CD14-positive monocyte (primary cell): ENCODE measurements around the gene PWP1. TPM values are rescaled to one million over a fixed set of nuclear protein-coding genes. Genes with fewer than 3 reads are reported as not detected.

Experiments used
- DNase-seq, 3 donors: peaks; one replicate each; pipeline ENCODE4 v3.0.0-alpha.2; 2011 to 2022
- H2AFZ ChIP-seq: 2 replicates; pipeline ENCODE4 v1.6.0; 2012; ENCODE audit warnings: mild to moderate bottlenecking, low read depth, low read length, inconsistent platforms; ENCODE audit not compliant: insufficient read depth, poor library complexity, severe bottlenecking
- H3K27ac ChIP-seq, 2 donors: 1 replicate in 1 of 2; 2 replicates in 1 of 2; pipeline ENCODE4 v1.5.1; 2012 to 2013; ENCODE audit warnings: low read length in 2 of 2, control low read depth in 1 of 2, inconsistent platforms in 1 of 2, low read depth in 1 of 2, mild to moderate bottlenecking in 1 of 2
- H3K27me3 ChIP-seq, 2 donors: one replicate each; pipeline versions ENCODE4 v1.6.0 to v1.6.1; 2011 to 2013; ENCODE audit warnings: low read length in 2 of 2; ENCODE audit not compliant: control insufficient read depth in 2 of 2, insufficient read depth in 2 of 2
- H3K36me3 ChIP-seq, 2 donors: replicated peaks in 1 of 2; 1 replicate in 1 of 2; 2 replicates in 1 of 2; pipeline versions ENCODE4 v1.5.1 to v1.6.1; 2012 to 2013; ENCODE audit warnings: low read length in 2 of 2, control low read depth in 1 of 2, inconsistent platforms in 1 of 2, mild to moderate bottlenecking in 1 of 2; ENCODE audit not compliant: insufficient read depth in 2 of 2, control insufficient read depth in 1 of 2
- H3K4me1 ChIP-seq, 2 donors: 1 replicate in 1 of 2; 2 replicates in 1 of 2; pipeline versions ENCODE4 v1.5.1 to v1.6.1; 2012 to 2013; ENCODE audit warnings: low read length in 2 of 2, control low read depth in 1 of 2, inconsistent platforms in 1 of 2, mild to moderate bottlenecking in 1 of 2, moderate library complexity in 1 of 2; ENCODE audit not compliant: insufficient read depth in 2 of 2, control insufficient read depth in 1 of 2
- H3K4me2 ChIP-seq: replicated peaks from 2 replicates; pipeline ENCODE3; 2012; ENCODE audit warnings: low read length, moderate library complexity, mild to moderate bottlenecking; ENCODE audit not compliant: poor library complexity, severe bottlenecking; ENCODE audit errors: extremely low read depth
- H3K4me3 ChIP-seq, 3 experiments: fragments of 200-600 bp in 1 of 3; sonication (generic) in 1 of 3; replicated peaks in 1 of 3; 1 replicate in 2 of 3; 2 replicates in 1 of 3; pipeline ENCODE4 v1.5.1; 2011 to 2013; ENCODE audit warnings: low read length in 3 of 3, mild to moderate bottlenecking in 3 of 3, control low read depth in 2 of 3, low read depth in 2 of 3, inconsistent platforms in 1 of 3, moderate library complexity in 1 of 3
- H3K79me2 ChIP-seq: 2 replicates; pipeline ENCODE4 v1.6.0; 2012; ENCODE audit warnings: mild to moderate bottlenecking, control low read depth, inconsistent platforms, low read length, moderate library complexity; ENCODE audit not compliant: insufficient read depth
- H3K9ac ChIP-seq: 2 replicates; pipeline ENCODE4 v1.6.0; 2017; ENCODE audit warnings: low read length, mild to moderate bottlenecking; ENCODE audit not compliant: insufficient read depth, poor library complexity, severe bottlenecking
- H3K9me3 ChIP-seq, 2 donors: replicated peaks in 1 of 2; 1 replicate in 1 of 2; 2 replicates in 1 of 2; pipeline versions ENCODE4 v1.5.1 to v1.6.1; 2012 to 2013; ENCODE audit warnings: low read length in 2 of 2, control low read depth in 1 of 2; ENCODE audit not compliant: control insufficient read depth in 1 of 2, insufficient read depth in 1 of 2
- H4K20me1 ChIP-seq: 2 replicates; pipeline ENCODE4 v1.6.0; 2012; ENCODE audit warnings: mild to moderate bottlenecking, low read length, control low read depth, moderate library complexity; ENCODE audit not compliant: insufficient read depth
- H3K27ac Mint-ChIP-seq, 7 donors: one replicate each; pipeline ENCODE4 v1.8.0; 2020; ENCODE audit warnings: mild to moderate bottlenecking in 7 of 7, mixed read lengths in 7 of 7, moderate library complexity in 6 of 7, inconsistent platforms in 2 of 7
- H3K27me3 Mint-ChIP-seq, 3 donors: one replicate each; pipeline ENCODE4 v1.8.0; 2021 to 2022; ENCODE audit warnings: low read depth in 3 of 3, mild to moderate bottlenecking in 3 of 3, mixed read lengths in 3 of 3, moderate library complexity in 3 of 3, inconsistent platforms in 1 of 3
- H3K36me3 Mint-ChIP-seq, 2 donors: one replicate each; pipeline ENCODE4 v1.8.0; 2020; ENCODE audit warnings: mixed read lengths in 2 of 2, inconsistent platforms in 1 of 2, mild to moderate bottlenecking in 1 of 2
- H3K4me1 Mint-ChIP-seq: one replicate; pipeline ENCODE4 v1.8.0; 2020; ENCODE audit warnings: mild to moderate bottlenecking, mixed read lengths
- H3K4me3 Mint-ChIP-seq, 2 donors: one replicate each; pipeline ENCODE4 v1.8.0; 2020; ENCODE audit warnings: mild to moderate bottlenecking in 2 of 2, mixed read lengths in 2 of 2, moderate library complexity in 1 of 2
- H3K9me3 Mint-ChIP-seq, 7 donors: one replicate each; pipeline ENCODE4 v1.8.0; 2020 to 2022; ENCODE audit warnings: mixed read lengths in 7 of 7, mild to moderate bottlenecking in 6 of 7, moderate library complexity in 6 of 7, inconsistent platforms in 2 of 7
- WGBS: methylation state at CpG from one replicate; pipeline ENCODE4 v1.1.5; 2013; ENCODE audit warnings: missing lambda C conversion rate; ENCODE audit not compliant: insufficient coverage; 5-methylcytosine and 5-hydroxymethylcytosine counted together
- intact Hi-C, 2 donors: fragments of 100-400 bp; cut with micrococcal nuclease; formaldehyde crosslinking; loops; one replicate each; pipeline versions ENCODE4 v1.15.0 to v1.15.1; 2023
- polyA plus RNA-seq, 3 donors: library from polyadenylated mRNA; depleted of rRNA in 1 of 3; unstranded in 2 of 3; stranded (reverse) in 1 of 3; fragments of 300-500 nt in 2 of 3; fragments of >200 nt in 1 of 3; fragmentation: Illumina TruSeq in 2 of 3; gene quantifications; 1 replicate in 2 of 3; 2 replicates in 1 of 3; pipeline ENCODE4 v1.2.3, GENCODE V29; 2012 to 2021
- TF ChIP-seq, protein P1 (sequence below): fragments of 200-600 bp; IDR thresholded peaks from one replicate; pipeline ENCODE4 v1.8.0; 2022; ENCODE audit warnings: antibody characterized with exemption, mild to moderate bottlenecking

Gene PWP1
- polyA plus RNA-seq, 3 donors = 27.1 to 29.1 (median 28.0) TPM

DNA sequence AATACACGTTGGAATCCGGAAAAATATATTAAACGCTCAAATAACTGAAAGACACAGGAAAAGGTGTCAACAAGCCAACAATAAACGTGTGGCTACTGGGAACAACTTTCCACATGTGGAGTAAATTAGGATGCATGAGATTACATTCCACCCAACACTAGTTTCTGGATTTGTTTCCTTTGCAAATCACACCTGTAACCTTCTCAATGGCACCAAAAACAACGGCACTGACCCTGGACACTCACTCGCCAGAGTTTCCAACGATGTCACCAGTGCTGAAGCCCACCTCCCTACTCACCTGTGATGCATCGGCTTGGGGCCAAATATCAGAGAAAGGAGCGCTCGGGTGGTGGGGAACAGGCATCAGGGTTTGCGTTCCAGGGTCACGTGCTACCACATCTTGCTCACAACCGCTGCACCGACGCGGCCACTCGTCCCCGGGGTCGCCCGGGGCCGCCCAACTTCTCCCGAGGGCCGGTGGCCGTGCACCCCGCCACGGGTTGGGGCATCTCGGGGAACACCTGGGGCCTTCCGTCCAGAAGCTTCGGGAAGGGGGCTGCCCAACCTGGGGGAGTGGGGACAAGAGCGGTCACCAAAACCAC lies 74.7 kb downstream of the PWP1 start:
- intact Hi-C loops = loop anchor here (5.0 to 10.0 kb wide), 3 partner anchors 73 to 124 kb away; partner anchors contain the start of gene PWP1 (in 2 of the 2)
- Histone ChIP-seq H4K20me1 (peaks cover 30% of the 10 kb centered on the region), H3K27ac (peak overlapping the region; percentile 55 to 84), H3K9ac (peak overlapping the region; percentile 84), H3K4me3 (peak overlapping the region; percentile 80 to 98 (median 82)), H3K4me1 (peaks cover 25 to 27% of the 10 kb centered on the region in 2 donors), H2AFZ (peak overlapping the region; percentile 86), H3K4me2 (peak overlapping the region; percentile 94), H3K79me2 (peaks cover 35% of the 10 kb centered on the region), H3K36me3 (peaks cover 26 to 33% of the 10 kb centered on the region in 2 donors), H3K9me3 (no peaks in the 10 kb centered on the region), H3K27me3 (no peaks in the 10 kb centered on the region)
- Mint-ChIP-seq H3K4me1 (peaks cover 28% of the 10 kb centered on the region), H3K36me3 (peaks cover 17 to 23% of the 10 kb centered on the region in 2 donors), H3K27me3 (peaks cover 0 to 9% (median 4%) of the 10 kb centered on the region in 3 donors), H3K9me3 (peaks cover 0 to 8% (median 3%) of the 10 kb centered on the region in 7 donors), H3K4me3 (peak overlapping the region; percentile 85 to 90), H3K27ac (peak overlapping the region; percentile 73 to 90 (median 85))
- 1% methylated on average over 26 of the region's 30 CpGs for WGBS
- TF ChIP-seq, protein P1, sequence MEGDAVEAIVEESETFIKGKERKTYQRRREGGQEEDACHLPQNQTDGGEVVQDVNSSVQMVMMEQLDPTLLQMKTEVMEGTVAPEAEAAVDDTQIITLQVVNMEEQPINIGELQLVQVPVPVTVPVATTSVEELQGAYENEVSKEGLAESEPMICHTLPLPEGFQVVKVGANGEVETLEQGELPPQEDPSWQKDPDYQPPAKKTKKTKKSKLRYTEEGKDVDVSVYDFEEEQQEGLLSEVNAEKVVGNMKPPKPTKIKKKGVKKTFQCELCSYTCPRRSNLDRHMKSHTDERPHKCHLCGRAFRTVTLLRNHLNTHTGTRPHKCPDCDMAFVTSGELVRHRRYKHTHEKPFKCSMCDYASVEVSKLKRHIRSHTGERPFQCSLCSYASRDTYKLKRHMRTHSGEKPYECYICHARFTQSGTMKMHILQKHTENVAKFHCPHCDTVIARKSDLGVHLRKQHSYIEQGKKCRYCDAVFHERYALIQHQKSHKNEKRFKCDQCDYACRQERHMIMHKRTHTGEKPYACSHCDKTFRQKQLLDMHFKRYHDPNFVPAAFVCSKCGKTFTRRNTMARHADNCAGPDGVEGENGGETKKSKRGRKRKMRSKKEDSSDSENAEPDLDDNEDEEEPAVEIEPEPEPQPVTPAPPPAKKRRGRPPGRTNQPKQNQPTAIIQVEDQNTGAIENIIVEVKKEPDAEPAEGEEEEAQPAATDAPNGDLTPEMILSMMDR = no peak
- peak in 1 of 3 donors; percentile 39 for DNase-seq

DNA sequence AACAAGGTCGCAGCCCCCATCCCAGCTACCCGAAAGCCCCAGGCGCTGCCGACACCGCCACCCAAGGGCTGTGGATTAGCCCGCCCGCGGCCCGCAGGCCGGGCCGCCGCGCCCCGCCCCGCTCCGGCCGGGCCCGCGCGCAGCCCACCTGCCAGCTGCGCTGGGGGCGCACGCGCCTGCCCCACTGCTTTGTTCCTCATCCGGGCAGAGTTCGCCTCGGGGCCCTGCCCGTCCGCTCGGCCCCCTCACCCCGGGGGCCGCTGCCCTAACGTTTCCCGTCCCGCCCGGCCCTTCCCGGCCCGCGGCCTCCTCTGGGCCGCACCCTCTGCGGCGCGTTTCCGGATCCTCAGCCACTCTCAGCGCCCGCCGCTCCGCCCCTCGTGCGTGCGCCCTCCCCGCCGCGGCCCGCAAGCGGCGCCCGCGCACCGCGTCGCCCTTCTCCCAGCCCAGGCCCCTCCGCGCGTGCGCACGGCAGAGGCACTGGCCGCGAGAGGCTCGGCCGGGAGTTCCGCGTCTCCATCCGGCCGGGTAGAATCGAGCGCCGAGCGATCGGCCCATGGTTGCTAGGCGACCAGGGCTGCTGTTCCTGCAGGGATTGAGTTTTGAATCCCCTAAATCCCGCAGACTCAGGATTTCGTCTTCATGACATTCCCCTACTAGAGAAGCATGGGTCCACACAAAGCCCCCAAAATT lies 75.4 kb downstream of the PWP1 start, which contains the start of gene PRDM4:
PRDM4 (minus strand) TSS at position 329 of the 693 bp plus-strand sequence. CDS start 622 bp downstream, outside the sequence.
- H3K36me3 Mint-ChIP-seq = peaks cover 14 to 18% of the 10 kb centered on the region in 2 donors
- intact Hi-C loops = loop anchor here (5.0 to 10.0 kb wide), 3 partner anchors 74 to 124 kb away; partner anchors contain the start of gene PWP1 (in 2 of the 2)
- WGBS = under 1% methylated on average over 82 of the region's 83 CpGs
- Histone ChIP-seq H3K9ac (peak within 1 kb of the TSS; percentile 84), H3K79me2 (peaks cover 35% of the 10 kb centered on the region), H4K20me1 (peaks cover 30% of the 10 kb centered on the region), H3K4me2 (peak within 1 kb of the TSS; percentile 94), H3K9me3 (no peaks in the 10 kb centered on the region), H3K4me1 (peaks cover 25 to 27% of the 10 kb centered on the region in 2 donors), H3K27ac (peak within 1 kb of the TSS; percentile 55 to 84), H3K36me3 (peaks cover 20 to 28% of the 10 kb centered on the region in 2 donors), H3K4me3 (peak within 1 kb of the TSS; percentile 80 to 98 (median 82)), H3K27me3 (no peaks in the 10 kb centered on the region), H2AFZ (peak within 1 kb of the TSS; percentile 86)
- TF ChIP-seq, protein P1 = peak; percentile 41
- DNase-seq = peak; percentile 92
- peaks cover 0 to 7% (median 2%) of the 10 kb centered on the region in 7 donors for H3K9me3 Mint-ChIP-seq
- peak within 1 kb of the TSS; percentile 73 to 91 (median 86) for H3K27ac Mint-ChIP-seq
- peaks cover 0 to 9% (median 4%) of the 10 kb centered on the region in 3 donors for H3K27me3 Mint-ChIP-seq
- H3K4me3 Mint-ChIP-seq = peak within 1 kb of the TSS; percentile 85 to 92
- peaks cover 28% of the 10 kb centered on the region for H3K4me1 Mint-ChIP-seq
